Activated T-cell treated with anti-CD3 and anti-CD28 coated beads, Interleukin-2, amount 50 U/mL, for 48 hours (primary cell): ENCODE data around the gene SSTR3.
"Not testable (repeated sequence)": the region's sequence is repeated elsewhere in the genome, so short reads cannot be mapped to it uniquely, and the experiment has no call there.

Experiments
- DNase-seq, 2 experiments: peaks; one replicate each; pipeline ENCODE4 v3.0.0-alpha.2; 2020

SSTR3 gene

DNA sequence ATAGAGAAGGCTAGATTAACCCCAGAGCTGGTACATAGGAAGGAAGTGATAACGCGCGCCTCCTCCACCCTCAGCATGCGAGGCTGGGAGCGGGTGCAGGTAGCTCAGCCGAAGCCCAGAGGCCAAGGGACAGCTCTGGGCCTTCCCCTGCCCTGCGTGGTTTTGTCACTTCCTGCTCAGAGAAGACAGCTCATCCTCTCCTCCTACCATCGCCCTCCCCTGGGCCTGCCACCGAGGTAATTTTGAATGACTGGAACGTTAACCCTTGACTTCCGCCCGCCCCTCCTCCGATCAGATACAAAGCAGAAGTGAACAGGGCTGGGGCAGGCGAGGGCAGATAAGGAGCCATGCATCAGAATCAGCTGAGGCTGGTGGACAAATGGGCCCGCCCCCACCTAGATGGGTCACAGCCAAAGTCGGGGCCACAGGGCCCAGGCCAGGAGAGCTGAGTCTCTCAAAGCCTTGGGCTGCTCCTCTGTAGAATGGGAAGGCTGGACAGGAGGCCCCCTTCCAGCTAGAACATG is 30.2 kb upstream of the SSTR3 start:
- peak; percentile 92 to 94 for DNase-seq

- peak; percentile 71 to 76 for DNase-seq
Observed at GRCh38 chr22:37241351-37242142, 29.3 kb upstream of the SSTR3 start.

GRCh38 chr22:37240941-37241320 is 28.7 kb upstream of the SSTR3 start:
- DNase-seq = peak in 1 of 2 experiments; percentile 60

DNA sequence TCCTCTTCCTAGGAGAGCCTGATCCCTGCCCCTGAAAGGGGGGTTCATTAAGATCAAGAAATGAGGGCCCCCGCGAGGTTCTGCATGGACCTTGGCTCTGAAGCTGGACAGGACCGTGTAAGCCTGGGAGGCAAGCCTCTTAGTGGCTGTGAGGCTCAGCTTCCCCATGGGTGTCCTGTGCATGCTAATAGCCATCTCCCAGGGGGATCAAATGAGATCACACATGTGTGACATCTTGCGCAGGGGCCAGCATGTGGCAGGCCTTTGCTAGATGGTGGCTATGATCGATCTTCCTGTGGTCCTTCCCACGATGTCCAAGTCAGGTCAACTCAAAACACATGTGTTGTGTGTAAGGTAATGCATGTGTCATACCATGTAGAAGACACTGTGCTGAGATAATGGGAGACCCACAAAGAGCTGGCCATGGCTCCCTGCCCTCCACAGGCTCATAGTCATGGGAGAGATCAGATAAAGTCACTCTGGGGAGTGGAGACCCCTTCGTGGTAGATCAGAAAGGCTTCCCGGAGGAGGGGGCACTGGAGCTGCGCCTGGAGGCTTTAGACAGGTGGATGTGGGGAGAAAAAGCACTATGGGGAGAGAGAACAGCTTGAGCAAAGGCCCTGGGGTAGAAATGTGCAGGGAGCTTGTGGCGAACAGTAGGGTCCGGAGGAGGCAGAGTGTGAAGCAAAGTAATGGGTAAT is 28.1 kb upstream of the SSTR3 start:
- peak in 1 of 2 experiments; percentile 20 for DNase-seq

GRCh38 chr22:37239336-37240239 is 27.3 kb upstream of the SSTR3 start:
- DNase-seq = peak in 1 of 2 experiments; percentile 25

GRCh38 chr22:37237371-37238268 is 25.3 kb upstream of the SSTR3 start:
- peak in 1 of 2 experiments; percentile 45 for DNase-seq

GRCh38 chr22:37235897-37236607 is 23.8 kb upstream of the SSTR3 start:
- DNase-seq = no peak

DNA sequence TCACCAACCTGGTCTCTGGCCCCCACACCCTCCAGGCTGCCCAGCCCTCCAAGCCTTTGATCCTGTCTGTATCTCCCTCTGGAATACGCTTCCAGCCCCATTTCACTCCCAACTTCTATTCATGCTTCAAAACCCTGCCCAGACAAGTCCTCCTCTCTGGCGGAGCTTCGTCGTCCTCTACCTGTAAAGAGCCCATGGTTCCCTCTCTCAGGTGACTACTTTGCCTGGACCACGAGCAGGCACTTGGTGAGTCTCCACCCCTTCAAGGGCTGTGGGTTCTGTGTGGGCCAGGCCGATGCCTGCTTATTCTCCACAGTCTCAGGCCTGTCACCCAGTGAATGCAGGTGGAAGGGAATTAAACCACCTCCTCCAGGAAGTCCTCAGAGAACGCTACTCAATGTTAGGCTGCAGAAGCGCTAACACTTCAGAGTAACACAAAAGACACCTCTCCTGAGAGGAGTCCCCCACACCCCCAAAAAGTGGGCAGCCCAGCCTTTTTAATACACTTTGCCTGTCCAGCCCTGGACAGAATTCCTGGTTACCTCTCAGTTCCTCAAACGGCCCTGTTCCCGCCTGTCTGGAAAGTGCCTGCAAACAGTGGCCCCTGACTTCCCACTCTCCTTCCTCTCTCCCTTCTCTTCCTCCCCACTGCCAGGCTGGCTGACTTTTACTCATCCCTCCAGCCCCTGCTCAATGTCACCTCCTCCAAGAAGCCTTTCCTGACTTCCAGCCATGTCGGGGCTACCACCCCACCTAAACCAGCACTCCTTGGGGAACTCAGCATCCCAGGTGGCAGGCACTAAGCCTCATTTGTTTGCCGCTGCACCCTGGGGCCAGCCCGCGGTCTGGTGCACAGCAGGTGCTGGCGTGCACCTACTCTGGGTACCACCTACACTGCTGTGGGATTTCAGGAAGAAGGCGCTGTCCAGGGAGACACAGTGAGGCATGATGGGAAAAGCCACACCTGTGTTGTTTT is 22.7 kb upstream of the SSTR3 start:
- no peak for DNase-seq

GRCh38 chr22:37233751-37234631 is 21.7 kb upstream of the SSTR3 start:
- peak in 1 of 2 experiments; percentile 48 for DNase-seq

GRCh38 chr22:37233371-37233750 is 21.1 kb upstream of the SSTR3 start:
- DNase-seq = not testable (repeated sequence)

DNA sequence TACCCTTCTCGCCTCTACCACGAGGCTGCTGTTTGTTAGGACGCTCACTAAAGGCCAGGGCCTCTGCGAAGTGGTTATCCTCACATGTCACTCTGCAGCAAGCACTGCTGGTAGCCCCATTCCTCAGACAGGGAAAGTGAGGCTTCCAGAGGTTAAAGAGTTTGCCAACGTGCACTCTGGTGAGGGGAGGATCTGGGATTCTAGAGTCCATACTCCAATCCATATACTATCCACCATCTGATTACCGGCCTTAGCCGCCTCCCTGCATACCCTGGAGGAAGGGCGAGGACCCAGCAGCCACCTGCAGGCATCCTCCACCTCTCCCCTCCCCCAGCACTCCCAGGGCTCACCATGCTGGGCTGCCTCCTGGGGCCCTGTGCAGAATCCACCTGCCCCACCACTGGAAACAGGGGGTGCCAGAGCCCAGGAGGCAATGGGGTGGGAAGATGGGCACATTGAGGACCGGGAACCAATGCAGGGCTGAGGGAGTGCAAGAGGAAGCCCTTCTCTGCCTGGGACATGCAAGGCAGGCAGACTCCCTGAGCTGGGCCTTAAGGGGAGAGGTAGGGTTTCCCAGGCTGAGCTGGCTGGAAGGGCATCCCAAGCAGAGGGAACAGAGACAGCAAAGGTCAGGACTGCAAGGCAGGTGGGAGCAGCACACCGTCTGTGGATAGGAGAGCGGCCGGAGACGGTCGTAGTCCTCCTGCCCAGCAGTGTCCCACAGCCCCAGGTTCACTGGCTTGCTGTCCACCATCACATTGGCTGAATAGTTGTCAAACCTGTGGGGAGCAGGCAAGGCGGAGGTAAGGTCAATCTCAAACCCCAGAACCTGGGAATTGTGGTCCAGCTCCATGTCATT is 20.1 kb upstream of the SSTR3 start:
- peak in 1 of 2 experiments; percentile 59 for DNase-seq

DNA sequence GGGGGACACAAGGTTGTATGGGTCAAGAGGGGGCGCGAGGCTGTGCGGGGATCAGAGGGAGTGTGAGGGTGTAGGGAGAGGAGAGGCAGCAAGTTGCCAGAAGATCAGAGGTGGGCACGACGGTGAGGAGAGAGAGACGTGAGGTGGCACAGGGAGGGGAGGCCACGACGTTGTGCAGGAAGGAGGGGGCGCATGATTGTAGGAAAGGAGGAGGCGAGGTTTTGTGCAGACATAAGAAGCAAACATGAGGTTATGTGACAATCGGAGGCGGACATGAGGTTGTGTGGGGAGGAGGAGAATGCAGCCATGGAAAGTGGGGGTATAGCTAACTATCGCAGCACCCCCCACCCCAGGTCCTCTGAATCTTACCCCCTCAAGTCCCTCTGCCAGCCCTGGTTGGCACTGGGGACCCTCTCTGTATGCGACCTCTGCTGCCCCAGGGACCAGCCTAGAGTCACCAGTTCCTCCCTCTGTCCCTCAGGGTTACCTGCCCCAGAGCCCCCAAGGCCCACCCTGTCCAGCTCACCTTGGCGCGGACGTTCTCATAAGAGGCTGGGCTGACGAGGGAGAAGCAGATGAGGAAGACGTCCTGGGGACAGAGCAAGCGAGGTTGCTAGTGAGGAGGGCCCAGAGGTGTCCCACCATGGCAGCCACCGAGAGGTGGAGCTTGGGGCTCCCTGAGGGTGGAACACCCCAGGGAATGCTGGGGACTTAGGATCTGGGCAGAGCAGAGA is 19.3 kb upstream of the SSTR3 start:
- DNase-seq = peak; percentile 67 to 75

DNA sequence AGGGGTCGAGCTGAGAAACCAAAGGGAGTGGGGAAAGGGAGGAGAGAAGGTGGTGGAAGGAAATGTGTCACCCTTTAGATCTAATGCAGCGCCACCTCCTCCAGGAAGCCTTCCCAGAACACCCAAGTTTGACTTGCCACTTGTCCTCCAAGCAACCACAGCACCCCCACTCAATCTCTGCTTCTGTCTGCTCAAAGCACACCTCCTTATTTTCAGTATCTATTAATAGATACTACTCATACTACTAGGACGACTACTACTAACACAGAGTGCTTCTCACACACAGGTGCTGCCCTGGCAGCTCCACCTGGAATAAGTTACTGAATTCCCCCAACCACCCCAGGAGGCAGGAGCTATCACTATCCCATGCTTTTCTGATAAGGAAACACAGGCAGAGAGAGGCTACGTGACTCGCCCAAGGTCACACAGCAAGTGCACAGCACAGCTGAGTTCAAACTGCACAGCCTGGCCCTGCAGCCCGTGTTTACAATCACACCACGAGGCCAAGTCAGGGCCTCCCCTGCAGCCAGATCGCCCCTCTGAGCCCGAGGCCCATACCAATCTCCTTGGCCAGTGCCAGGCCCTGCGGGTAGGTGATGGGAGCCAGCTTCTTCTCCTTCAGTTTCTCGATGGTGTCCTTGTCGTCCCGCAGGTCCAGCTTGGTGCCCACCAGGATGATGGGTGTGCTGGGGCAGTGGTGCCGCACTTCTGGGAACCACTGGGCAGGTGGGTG is 18.6 kb upstream of the SSTR3 start:
- DNase-seq = peak; percentile 89 to 90

GRCh38 chr22:37229805-37230672 is 17.8 kb upstream of the SSTR3 start:
- peak; percentile 91 to 92 for DNase-seq
